HG03342 (cell line): ENCODE results near the gene TSPEAR.
"Not testable (repeated sequence)": the region's sequence is repeated elsewhere in the genome, so short reads cannot be mapped to it uniquely, and the experiment has no call there.

ENCODE experiments used
- ATAC-seq: cut with Tn5 transposase; IDR thresholded peaks from one replicate; pipeline ENCODE4 v1.9.1; 2021; ENCODE audit warnings: mild to moderate bottlenecking, moderate library complexity; ENCODE audit not compliant: unreplicated experiment

TSPEAR gene

DNA sequence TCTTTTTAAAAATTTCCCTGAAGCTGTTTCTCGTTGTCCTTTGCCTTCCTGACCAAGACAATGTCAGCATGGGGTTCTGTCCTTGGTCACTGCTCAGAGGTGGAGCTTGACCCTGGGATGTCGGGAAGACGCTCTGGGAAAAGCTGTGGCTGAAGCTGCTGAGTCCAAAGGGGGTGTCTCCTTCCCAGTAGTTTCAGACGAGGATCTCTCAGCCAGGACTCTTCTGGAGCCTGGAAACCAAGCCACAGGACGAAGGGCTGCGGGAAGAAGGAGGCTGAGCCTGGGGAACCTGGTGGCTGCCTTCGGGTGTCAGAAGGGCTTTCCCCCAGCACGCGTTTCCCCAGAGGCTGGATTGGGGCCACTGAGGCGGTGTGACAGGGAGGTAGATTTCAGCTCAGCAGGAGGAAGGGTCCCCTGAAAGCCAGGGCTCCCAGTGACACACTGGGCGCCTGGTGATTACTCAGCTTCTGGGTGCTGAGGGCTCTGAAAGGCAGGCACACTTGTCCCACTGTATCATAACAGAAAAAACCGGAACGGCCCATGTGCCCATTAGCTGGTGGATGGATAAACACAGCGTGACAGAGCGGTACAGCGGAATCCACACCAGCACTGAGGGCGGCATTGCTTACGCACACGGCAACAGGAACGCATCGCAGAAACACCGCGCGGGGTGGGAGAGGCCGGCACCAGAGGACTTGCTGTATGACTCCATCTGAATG lies 24.4 kb downstream of the TSPEAR start:
- no peak for ATAC-seq

DNA sequence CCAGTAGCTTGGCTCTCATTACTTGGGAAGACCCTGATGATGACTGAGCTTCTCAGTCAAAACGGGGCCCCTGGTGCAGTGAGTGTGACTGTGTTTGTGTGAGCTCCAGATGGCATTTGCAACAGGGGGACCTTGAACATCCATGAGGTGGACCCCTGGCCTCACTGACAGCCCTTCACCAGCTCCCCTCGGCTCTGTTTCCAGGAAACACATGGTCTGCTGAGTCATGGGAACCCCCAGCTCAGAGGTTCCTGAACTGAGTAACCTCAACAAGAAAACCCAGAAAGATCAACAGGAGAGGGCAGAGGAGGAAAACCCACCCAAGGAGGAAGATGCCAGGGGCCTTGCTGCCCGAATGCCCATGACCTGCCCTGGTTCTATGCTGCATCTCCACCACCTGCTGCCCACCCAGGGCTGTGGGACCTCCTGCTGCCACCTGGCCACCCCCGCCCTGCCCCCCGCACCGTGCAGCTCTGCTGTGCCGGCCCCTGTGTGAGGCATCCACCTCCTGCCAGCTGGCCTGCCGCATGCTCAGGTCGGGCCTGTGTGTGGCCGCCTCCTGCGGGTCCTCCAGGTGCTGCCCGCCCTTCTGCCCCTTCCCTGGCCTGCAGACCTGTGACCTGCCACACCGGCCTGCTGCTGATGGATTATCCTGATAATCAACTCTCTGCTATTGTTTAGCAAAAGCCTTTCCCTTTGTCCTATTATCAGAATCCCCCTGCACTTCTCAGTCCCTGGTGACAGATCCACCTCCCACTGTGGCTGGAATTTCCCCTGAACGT lies 25.2 kb downstream of the TSPEAR start:
- ATAC-seq, result no peak

DNA sequence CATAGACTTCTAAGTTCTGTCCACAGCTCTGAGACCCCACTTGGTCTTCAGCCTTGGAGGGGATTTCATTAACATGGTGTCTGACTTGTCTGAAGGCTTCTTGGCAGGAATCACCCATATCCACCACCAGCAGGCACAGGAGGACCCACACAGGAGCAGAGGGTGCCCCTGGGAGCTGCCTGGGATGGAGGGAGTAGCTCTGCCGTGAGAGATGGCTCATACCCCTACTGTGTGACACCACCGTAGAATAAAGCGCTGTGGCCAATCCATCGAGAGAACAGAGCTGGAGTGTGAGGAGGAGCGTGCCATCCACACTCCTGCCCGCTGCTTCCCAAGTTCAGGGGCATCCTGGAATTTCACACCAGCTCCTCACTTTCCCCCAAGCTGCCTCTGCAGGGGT lies 26.3 kb downstream of the TSPEAR start:
- not testable (repeated sequence) for ATAC-seq

DNA sequence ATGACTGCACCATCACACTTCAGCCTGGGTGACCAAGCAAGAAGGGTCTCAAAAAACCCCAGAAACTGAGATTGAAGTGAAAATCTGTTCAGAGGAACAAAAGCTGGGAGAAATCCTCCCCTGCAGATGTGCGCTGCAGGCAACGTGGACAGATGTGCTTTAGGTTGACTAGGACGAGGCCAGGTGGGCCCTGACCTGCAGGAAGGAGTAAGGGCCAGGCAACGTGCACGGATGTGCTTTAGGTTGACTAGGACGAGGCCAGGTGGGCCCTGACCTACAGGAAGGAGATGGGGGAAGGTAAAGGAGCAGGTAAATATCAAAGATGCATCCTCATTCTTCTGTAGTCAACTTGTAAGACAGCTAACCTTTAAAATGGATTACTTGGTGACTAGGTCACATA lies 26.9 kb downstream of the TSPEAR start:
- no peak for ATAC-seq

DNA sequence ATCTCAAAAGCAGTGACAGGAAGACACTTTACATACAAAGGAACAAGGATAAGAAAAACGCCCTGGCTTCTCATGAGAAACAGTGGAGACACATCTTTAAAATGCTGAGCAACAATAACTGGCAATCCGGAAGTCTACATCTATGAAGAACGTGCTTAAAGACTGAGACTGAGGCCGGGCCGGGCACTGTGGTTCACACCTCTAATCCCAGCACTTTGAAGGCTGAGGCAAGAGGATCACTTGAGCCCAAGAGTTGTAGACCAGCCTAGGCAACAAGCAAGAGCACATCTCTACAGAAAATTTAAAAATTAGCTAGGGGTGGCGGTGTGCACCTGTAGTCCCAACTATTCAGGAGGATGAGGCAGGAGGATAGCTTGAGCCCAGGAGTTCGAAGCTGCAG lies 27.3 kb downstream of the TSPEAR start:
- ATAC-seq, result no peak

DNA sequence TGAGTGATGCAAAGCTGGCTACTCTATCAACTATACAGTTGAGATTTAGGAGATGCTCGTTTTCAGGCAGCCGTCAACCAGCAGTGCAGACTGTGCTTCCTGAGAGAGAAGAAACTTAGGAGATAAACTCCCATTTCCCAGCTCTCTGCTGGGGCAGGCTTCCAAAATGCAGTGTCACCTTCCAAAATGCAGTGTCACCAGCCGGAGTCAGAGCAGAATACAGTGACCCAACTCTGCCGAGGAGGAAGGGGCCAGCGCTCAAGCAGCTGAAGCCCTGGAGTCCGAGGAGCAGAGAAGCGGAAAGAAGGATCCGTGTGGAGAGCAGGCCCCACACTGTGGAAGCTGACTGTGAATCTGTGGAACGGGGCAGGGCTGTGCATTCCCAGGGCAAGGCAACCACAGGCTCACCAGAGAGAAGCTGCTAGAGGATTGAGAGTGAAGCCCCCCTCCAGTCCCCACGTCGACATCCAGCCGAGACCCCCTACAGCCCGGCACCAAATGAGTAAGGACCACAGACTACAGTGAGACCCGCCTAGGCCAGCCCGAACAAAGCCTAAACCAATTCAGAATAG lies 28.7 kb downstream of the TSPEAR start:
- no peak for ATAC-seq

DNA sequence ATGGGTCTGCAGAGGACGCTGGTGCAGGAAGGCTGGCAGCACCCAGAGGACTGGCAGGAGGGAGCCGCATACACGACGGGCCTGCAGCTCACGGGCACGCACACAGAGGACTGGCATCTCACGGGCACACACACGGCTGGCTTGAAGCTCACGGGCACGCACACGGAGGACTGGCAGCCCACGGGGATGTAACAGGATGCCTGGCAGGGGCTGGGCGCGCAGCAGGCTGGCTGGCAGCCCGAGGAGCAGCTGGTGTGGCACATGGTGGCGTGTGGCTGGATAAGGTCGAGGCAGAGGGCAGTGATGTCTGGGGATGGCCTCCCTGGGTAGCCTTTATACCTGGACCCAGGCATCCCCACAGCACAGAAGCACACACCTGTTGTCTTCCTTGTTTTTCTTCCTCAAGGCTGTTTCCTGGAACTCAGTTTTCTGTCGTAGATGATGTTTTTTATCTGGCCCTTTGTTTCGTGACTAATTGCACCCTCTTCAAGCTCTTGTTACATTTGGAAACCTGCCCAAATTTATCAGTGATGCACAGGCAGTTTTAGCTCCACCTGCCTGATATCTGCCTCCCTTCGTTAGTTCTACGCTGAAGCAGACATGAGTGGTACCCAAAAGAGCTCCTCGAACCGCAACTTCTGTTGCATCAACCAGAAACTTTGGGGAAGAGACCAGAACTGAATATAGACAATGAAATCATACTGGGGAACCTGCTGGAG lies 29.4 kb downstream of the TSPEAR start, which contains the start of gene KRTAP12-1:
Gene KRTAP12-1 (minus strand): TSS at position 303 of the 719 bp plus-strand sequence. CDS start 40 bp downstream, at position 263.
- no peak for ATAC-seq

DNA sequence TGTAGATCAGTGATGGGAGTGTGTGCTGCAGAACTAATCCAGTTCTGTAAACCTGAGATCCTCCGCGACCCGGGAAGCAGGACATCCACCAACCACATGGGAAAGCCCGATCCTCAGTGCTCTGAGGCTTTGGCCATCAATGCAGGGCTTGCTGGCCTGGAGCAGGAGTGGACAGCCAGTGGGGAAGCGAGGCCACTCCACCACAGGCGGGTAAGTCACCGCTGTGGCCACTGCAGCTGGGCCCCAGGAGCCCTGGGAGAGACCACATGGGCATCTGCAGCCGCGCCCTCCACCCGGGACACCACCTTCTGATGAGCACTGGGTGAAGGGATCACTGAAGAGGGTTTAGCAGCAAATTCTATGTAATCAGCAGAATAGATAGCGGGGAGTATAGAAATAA lies 30.2 kb downstream of the TSPEAR start:
- ATAC-seq, result no peak

DNA sequence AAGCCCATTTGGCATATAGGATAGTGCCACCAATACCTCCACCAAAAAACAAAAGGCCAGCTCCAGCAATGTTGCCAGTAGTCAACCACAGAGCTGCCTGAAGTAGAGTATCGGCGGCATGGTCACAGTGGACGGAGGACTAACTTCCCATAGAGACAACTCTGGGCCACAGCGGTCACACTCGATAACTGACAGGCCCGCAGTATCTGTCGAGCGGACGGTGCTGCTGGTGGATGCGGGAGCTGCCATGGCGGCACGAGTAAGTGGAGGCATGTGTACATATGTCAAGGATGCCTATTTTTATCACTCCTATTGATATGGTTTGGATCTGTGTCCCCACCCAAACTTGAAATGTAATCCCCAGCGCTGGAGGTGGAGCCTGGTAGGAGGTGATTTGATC lies 33.5 kb downstream of the TSPEAR start:
- ATAC-seq, result no peak

DNA sequence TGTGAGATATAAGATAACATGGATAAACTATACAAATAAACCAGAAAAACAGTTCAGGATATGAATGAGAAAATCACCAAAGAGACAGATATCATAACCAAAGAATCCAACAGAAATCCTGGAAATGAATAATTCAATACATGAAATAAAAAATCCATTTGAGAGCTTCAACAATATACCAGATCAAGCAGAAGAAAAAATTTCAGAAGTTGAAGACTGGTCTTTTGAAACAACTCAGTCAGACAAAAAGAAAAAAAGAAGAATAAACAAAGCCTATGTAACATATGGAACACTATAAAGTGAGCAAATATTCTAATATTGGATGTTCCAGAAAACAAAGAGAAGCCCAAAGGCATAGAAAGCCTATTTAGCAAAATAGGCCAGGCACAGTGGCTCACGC lies 39.5 kb downstream of the TSPEAR start:
- ATAC-seq, result no peak

DNA sequence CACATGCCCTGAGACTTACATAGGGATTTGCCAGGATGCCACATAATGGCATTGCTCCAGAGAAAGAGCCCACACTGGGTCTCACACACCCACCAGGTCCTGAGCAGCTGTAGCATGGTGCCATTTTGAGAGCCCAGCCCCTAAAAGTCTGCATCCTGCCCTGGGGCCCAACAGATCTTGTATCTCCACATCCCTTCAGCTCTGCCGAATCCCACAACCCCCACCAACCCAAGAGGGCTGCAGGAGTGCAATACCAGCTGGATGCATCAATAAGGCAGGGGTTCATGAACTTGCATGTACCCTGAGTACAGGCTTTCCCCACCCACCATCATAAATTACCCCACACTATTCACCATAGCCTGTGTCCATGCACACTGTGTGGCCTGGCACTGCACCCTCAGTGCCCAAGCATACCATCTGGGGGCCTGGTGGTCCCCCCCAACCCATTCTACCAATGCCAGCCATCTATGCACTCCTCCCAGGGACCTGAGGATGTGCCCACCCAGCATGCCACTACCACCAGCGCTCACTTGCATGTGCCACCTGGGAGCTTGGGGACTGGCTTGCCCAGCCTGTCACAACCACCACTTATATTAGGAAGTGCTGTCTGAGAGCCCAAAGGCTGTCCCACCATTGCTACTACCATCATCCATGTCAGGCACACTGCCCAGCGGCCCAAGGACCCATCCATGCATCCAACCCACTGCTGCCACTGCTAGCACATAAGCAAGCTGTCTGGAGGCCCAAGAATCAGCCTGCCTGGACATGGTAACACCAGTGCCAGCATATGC lies 40.5 kb downstream of the TSPEAR start:
- ATAC-seq, result no peak

DNA sequence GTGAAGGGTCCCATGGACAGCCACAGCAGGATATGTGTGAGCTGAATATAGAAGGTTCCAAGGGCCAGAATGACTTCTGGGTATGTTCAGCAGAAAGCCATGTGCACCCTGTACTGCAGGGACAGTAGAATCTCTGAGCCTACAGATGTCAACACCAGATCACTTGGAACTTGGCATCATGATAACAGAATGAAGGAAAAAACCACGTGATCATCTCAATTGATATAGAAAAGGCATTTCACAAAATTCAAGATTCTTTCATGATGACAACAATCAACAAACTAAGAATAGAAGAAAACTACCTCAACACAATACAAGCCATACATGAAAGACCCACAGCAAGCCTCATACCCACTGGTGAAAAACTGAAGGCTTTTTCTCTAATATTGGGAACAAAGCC lies 43.8 kb downstream of the TSPEAR start:
- ATAC-seq, result no peak

DNA sequence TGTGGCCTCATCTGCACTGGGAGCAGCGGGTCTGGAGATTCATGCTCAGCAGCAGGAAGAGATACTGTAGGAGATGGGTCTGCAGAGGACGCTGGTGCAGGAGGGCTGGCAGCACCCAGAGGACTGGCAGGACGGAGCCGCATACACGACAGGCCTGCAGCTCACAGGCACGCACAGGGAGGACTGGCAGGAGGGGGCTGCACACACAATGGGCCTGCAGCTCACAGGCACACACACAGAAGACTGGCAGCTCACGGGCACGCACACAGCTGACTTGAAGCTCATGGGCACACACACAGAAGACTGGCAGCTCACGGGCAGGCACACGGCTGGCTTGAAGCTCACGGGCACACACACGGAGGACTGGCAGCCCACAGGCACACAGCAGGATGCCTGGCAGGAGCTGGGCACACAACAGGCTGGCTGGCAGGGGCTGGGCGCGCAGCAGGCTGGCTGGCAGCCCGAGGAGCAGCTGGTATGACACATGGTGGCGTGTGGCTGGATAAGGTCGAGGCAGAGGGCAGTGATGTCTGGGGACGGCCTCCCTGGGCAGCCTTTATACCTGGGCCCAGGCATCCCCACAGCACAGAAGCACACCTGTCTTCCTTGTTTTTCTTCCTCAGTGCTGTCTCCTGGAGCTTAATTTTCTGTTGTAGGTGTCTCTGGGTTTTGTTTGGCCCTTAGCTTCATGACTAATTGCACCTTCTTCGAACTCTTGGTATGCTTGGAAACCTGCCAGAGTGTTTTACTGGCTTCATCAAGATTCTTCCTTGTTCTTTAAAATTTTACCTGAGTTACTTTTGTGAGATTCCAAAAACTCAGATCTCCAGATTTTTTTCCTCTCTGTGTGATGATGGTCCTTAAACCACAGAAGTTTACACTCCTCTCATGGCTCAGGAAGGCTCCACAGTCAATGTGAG lies 44.7 kb downstream of the TSPEAR start, which contains the start of gene KRTAP12-2:
Gene KRTAP12-2 (minus strand): TSS at position 527 of the 920 bp plus-strand sequence. CDS start 41 bp downstream, at position 486.
- ATAC-seq, result no peak

DNA sequence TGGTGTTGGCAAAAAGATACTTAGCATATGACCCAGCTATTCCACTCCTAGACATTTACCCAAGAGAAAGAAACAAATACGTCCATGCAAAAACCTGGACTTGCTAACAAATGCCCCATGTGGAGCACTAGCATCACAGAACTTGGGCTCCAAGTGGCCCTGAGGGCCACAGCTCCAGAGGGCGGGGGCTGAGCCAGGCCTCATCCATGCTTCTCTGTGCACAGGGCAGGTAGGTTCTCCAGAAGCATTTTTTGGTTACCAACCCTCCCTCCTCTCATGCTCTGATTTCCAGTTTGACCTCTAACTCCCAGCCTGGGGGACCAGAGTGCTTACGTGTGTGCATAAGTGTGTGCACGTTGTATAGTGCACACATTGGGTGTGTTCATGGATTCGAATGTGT lies 46.7 kb downstream of the TSPEAR start:
- no peak for ATAC-seq

DNA sequence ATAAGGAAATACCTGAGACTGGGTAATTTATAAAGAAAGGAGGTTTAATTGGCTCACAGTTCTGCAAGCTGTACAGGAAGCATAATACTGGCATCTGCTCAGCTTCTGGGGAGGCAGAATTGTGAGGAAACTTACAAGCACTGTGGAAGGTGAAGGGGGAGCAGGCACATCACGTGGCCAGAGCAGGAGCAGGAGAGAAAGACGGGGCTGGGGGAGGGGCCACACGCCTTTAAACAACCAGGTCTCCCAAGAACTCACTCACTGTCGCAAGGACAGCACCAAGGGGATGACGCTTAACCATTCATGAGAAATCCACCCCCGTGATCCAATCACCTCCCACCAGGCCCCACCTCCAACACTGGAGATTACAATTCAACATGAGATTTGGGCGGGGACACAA lies 49.8 kb downstream of the TSPEAR start:
- ATAC-seq, result not testable (repeated sequence)

DNA sequence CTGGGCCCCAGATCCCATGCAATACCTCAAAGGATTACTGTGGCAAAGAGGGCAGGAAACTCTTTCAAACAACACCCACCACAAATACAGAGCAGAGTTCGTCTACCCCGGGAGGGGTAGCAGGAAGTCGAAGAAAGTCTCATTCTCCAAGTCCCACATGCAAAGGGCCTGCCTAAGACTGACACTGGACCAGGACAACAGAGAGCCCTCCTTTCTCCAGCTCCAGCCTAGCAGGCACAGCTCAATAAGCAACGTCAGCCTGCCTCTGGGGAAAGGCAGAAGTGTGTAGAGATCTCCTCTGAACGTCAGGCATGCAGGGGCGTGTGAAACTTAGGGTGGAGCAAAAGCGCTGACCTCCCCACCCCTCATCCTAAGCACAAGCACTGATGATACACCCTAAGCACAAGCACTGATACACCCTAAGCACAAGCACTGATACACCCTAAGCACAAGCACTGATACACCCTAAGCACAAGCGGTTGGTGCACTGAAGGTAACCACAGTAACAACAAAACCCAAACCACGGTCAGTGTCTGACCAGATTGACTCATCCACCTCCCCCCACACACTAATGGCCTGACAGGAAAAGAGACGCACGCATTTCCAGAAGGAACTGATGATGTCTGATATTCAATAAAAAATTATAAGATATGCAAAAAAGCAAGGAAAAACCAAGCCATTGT lies 52.3 kb downstream of the TSPEAR start:
- ATAC-seq, result no peak

DNA sequence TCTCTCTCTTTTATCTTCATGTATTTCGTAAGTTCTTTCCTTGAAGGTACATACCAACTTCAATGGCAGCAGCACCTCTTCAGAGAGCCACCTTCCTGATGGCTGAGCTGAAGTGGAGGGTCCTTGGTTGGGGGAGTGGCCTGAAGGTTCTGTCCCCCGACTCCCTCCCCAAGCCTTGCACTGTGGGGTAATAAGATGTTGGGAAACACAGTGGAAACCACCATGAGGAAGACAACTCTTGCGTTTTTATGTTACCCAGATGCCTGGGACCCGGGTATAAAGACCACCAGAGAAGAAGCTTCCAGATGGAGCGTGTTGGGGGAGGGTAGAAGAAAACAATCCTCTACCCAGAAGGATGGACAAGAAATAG lies 52.8 kb downstream of the TSPEAR start:
- no peak for ATAC-seq

DNA sequence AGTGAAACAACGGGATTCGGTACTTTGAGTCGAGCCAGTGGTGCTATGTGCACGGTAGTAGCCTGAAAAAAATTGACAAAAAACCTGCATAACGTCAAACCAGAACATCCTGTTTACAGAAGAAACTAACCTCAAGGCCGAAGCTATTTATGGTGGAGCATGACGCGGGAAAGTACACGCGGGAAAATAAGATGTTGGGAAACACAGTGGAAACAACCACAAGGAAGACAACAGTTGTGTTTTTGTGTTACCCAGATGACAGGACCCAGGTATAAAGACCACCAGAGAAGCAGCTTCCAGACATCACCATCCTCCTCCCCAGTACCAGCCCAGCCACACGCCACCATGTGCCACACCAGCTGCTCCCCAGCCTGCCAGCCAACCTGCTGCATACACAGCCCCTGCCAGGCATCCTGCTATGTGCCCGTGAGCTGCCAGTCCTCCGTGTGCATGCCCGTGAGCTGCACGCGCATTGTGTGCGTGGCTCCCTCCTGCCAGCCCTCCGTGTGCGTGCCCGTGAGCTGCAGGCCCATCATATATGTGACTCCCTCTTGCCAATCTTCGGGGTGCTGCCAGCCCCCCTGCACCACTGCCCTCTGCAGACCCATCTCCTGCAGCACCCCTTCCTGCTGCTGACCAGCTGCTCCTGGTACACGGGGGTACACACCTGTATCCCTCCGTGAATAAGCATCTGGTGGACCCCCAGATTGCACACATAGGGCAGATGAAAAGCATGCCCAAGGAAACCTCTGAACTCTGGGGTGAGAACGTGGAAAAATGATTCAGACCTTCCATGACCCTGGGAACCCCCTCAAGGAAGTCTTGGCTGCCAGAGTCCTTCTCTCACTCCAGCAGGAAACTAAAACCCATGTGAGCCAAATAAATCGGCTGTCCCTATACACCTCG lies 53.5 kb downstream of the TSPEAR start, which contains the start of gene KRTAP12-3:
Gene KRTAP12-3 (plus strand): TSS at position 298 of the 906 bp plus-strand sequence. CDS start 48 bp downstream, at position 346.
- no peak for ATAC-seq
